Nephron (organoid): ENCODE results near the gene C1QTNF5.

Source experiments
- H3K27ac Mint-ChIP-seq, 3 experiments: 2 replicates each; pipeline ENCODE4 v1.8.0; 2020; ENCODE audit warnings: mixed read lengths in 3 of 3, mild to moderate bottlenecking in 2 of 3, moderate library complexity in 1 of 3
- H3K27me3 Mint-ChIP-seq: 2 replicates; pipeline ENCODE4 v1.8.0; 2021; ENCODE audit warnings: low read depth, mild to moderate bottlenecking, moderate library complexity, mixed read lengths
- H3K36me3 Mint-ChIP-seq: 2 replicates; pipeline ENCODE4 v1.8.0; 2020; ENCODE audit warnings: low read depth, mixed read lengths
- H3K4me1 Mint-ChIP-seq: 2 replicates; pipeline ENCODE4 v1.8.0; 2020; ENCODE audit warnings: mixed read lengths
- H3K4me3 Mint-ChIP-seq, 3 experiments: 2 replicates each; pipeline ENCODE4 v1.8.0; 2020; ENCODE audit warnings: mild to moderate bottlenecking in 3 of 3, mixed read lengths in 3 of 3, moderate library complexity in 2 of 3
- H3K9me3 Mint-ChIP-seq: 2 replicates; pipeline ENCODE4 v1.8.0; 2020; ENCODE audit warnings: mixed read lengths
- CTCF ChIP-seq, 3 experiments: fragments of 200-600 bp; sonication (generic); IDR thresholded peaks; one replicate each; pipeline ENCODE4 v1.5.0; 2021; ENCODE audit warnings: antibody characterized with exemption in 3 of 3; ENCODE audit not compliant: unreplicated experiment in 3 of 3

Gene C1QTNF5

GRCh38 chr11:119297938-119298337 lies 42.7 kb downstream of the C1QTNF5 start:
- no peaks in the 10 kb centered on the region for H3K9me3 Mint-ChIP-seq
- no peaks in the 10 kb centered on the region for H3K27me3 Mint-ChIP-seq
- peaks cover 66% of the 10 kb centered on the region for H3K36me3 Mint-ChIP-seq
- peak overlapping the region in 1 of 3 experiments; percentile 4 for H3K4me3 Mint-ChIP-seq
- H3K4me1 Mint-ChIP-seq, result peaks cover 57% of the 10 kb centered on the region
- peak overlapping the region; percentile 76 to 95 (median 93) for H3K27ac Mint-ChIP-seq
- no peak for TF ChIP-seq CTCF (IDR thresholded peaks at IDR 0.05; ENCODE audit: unreplicated experiment in 3 of 3)

GRCh38 chr11:119295178-119295577 lies 45.5 kb downstream of the C1QTNF5 start:
- no peak overlapping the region for H3K27ac Mint-ChIP-seq
- peaks cover 36% of the 10 kb centered on the region for H3K4me1 Mint-ChIP-seq
- H3K9me3 Mint-ChIP-seq, result peaks cover 6% of the 10 kb centered on the region

GRCh38 chr11:119293461-119293860 lies 47.2 kb downstream of the C1QTNF5 start:
- TF ChIP-seq CTCF (IDR thresholded peaks at IDR 0.05; ENCODE audit: unreplicated experiment in 3 of 3), result no peak
- Mint-ChIP-seq H3K4me3 (no peak overlapping the region), H3K36me3 (peaks cover 55% of the 10 kb centered on the region), H3K27me3 (no peaks in the 10 kb centered on the region), H3K4me1 (peaks cover 18% of the 10 kb centered on the region), H3K27ac (no peak overlapping the region), H3K9me3 (peaks cover 6% of the 10 kb centered on the region)

More at GRCh38 chr11:119295178-119295577, 45.5 kb downstream of the C1QTNF5 start:
- Mint-ChIP-seq H3K4me3 (no peak overlapping the region), H3K36me3 (peaks cover 60% of the 10 kb centered on the region), H3K27me3 (no peaks in the 10 kb centered on the region)
- no peak for TF ChIP-seq CTCF (IDR thresholded peaks at IDR 0.05; ENCODE audit: unreplicated experiment in 3 of 3)

GRCh38 chr11:119290894-119291497 lies 49.7 kb downstream of the C1QTNF5 start:
- peaks cover 59% of the 10 kb centered on the region for H3K36me3 Mint-ChIP-seq

More at GRCh38 chr11:119290894-119291497, 49.7 kb downstream of the C1QTNF5 start:
- no peaks in the 10 kb centered on the region for H3K4me1 Mint-ChIP-seq
- no peak for TF ChIP-seq CTCF (IDR thresholded peaks at IDR 0.05; ENCODE audit: unreplicated experiment in 3 of 3)
- H3K9me3 Mint-ChIP-seq, result peaks cover 6% of the 10 kb centered on the region
- no peaks in the 10 kb centered on the region for H3K27me3 Mint-ChIP-seq
- H3K27ac Mint-ChIP-seq, result no peak overlapping the region
- no peak overlapping the region for H3K4me3 Mint-ChIP-seq
